T-helper 17 cell (primary cell): Measurements from ENCODE around the gene ADAMTS17. TPM values are rescaled to one million over a fixed set of nuclear protein-coding genes. Genes with fewer than 3 reads are reported as not detected.

Experiments
- ATAC-seq: fragments of 150-1000 bp; cut with Tn5 transposase; 2 replicates; pipeline ENCODE4 v1.10.0; 2021; ENCODE audit warnings: mild to moderate bottlenecking, moderate library complexity
- DNase-seq, 3 donors: peaks; one replicate each; pipeline versions ENCODE4 v3.0.0 to v3.0.0-alpha.2; 2020 to 2021
- H3K9me3 ChIP-seq: one replicate; pipeline ENCODE4 v1.7.0; 2013; ENCODE audit warnings: low read length, mild to moderate bottlenecking; ENCODE audit not compliant: control insufficient read depth, poor library complexity, severe bottlenecking
- H3K27ac Mint-ChIP-seq: one replicate; pipeline ENCODE4 v1.8.0; 2022; ENCODE audit warnings: mild to moderate bottlenecking, moderate library complexity, mixed read lengths
- H3K27me3 Mint-ChIP-seq: one replicate; pipeline ENCODE4 v1.8.0; 2022; ENCODE audit warnings: mixed read lengths
- H3K36me3 Mint-ChIP-seq: one replicate; pipeline ENCODE4 v1.8.0; 2022; ENCODE audit warnings: low read depth, mixed read lengths
- H3K4me1 Mint-ChIP-seq: one replicate; pipeline ENCODE4 v1.8.0; 2022; ENCODE audit warnings: mild to moderate bottlenecking, mixed read lengths
- H3K4me3 Mint-ChIP-seq: one replicate; pipeline ENCODE4 v1.8.0; 2022; ENCODE audit warnings: mild to moderate bottlenecking, moderate library complexity, mixed read lengths
- total RNA-seq, 4 donors: library from RNA in 2 of 4; stranded (reverse) in 2 of 4; gene quantifications; one replicate each; pipeline ENCODE4 v1.2.3 and lab custom pipeline; 2022 to 2026

The ADAMTS17 gene
- total RNA-seq (10 to 100 TPM in 1 of 2 donors, 1 to 10 TPM in 1; 8.1 to 10.6 TPM), total RNA-seq (lab: John Stamatoyannopoulos, UW) (3.0 to 10.3 reads per million in 2 donors)

GRCh38 chr15:100341750-100342560 is at the start of gene ADAMTS17:
Gene ADAMTS17, minus strand, starts transcription at chr15:100341975. Its CDS starts 76 bp downstream, at chr15:100341899.
- H3K4me1 Mint-ChIP-seq, result peaks cover 14% of the 10 kb centered on the region
- H3K27ac Mint-ChIP-seq, result no peak within 1 kb of the TSS
- H3K36me3 Mint-ChIP-seq, result no peaks in the 10 kb centered on the region
- peak within 1 kb of the TSS; percentile 78 for H3K4me3 Mint-ChIP-seq
- DNase-seq (peak; percentile 83 to 91 (median 89)), ATAC-seq (peak; percentile 97)
- peaks cover 4% of the 10 kb centered on the region for H3K27me3 Mint-ChIP-seq
- H3K9me3 ChIP-seq, result no peaks in the 10 kb centered on the region

- peaks cover 2% of the 10 kb centered on the region for H3K4me1 Mint-ChIP-seq
- ATAC-seq (no peak), DNase-seq (no peak)
- no peaks in the 10 kb centered on the region for H3K9me3 ChIP-seq
- H3K27me3 Mint-ChIP-seq, result peaks cover 6% of the 10 kb centered on the region
- H3K36me3 Mint-ChIP-seq, result peaks cover 5% of the 10 kb centered on the region
- no peak overlapping the region for H3K27ac Mint-ChIP-seq
- H3K4me3 Mint-ChIP-seq, result no peak overlapping the region
Observed at GRCh38 chr15:100385300-100386050, 43.7 kb upstream of the ADAMTS17 start.

- ATAC-seq, result no peak
- Mint-ChIP-seq H3K27me3 (peaks cover 6% of the 10 kb centered on the region), H3K4me1 (peaks cover 2% of the 10 kb centered on the region), H3K4me3 (no peak overlapping the region), H3K27ac (no peak overlapping the region), H3K36me3 (peaks cover 3% of the 10 kb centered on the region)
- H3K9me3 ChIP-seq, result no peaks in the 10 kb centered on the region
- DNase-seq, result no peak
Observed at GRCh38 chr15:100384108-100384410, 42.3 kb upstream of the ADAMTS17 start.

GRCh38 chr15:100383302-100384107 is 41.7 kb upstream of the ADAMTS17 start:
- Mint-ChIP-seq H3K4me1 (peaks cover 2% of the 10 kb centered on the region), H3K36me3 (peaks cover 2% of the 10 kb centered on the region), H3K27ac (no peak overlapping the region), H3K27me3 (peaks cover 6% of the 10 kb centered on the region), H3K4me3 (no peak overlapping the region)
- H3K9me3 ChIP-seq, result no peaks in the 10 kb centered on the region
- ATAC-seq, result no peak
- no peak for DNase-seq

GRCh38 chr15:100373942-100374341 is 32.2 kb upstream of the ADAMTS17 start:
- no peak for DNase-seq
- H3K4me1 Mint-ChIP-seq, result peaks cover 2% of the 10 kb centered on the region
- H3K36me3 Mint-ChIP-seq, result peaks cover 3% of the 10 kb centered on the region
- peaks cover 32% of the 10 kb centered on the region for H3K27me3 Mint-ChIP-seq
- no peak overlapping the region for H3K27ac Mint-ChIP-seq
- peak overlapping the region; percentile 83 for H3K4me3 Mint-ChIP-seq
- no peaks in the 10 kb centered on the region for H3K9me3 ChIP-seq
- ATAC-seq, result no peak

- Mint-ChIP-seq H3K27me3 (peaks cover 32% of the 10 kb centered on the region), H3K4me1 (peaks cover 2% of the 10 kb centered on the region), H3K4me3 (peak overlapping the region; percentile 32), H3K27ac (no peak overlapping the region), H3K36me3 (peaks cover 3% of the 10 kb centered on the region)
- peak; percentile 16 for ATAC-seq
- H3K9me3 ChIP-seq, result no peaks in the 10 kb centered on the region
- DNase-seq, result no peak
Observed at GRCh38 chr15:100373120-100373896, 31.5 kb upstream of the ADAMTS17 start.

GRCh38 chr15:100372739-100373119 is 31.0 kb upstream of the ADAMTS17 start:
- Mint-ChIP-seq H3K4me1 (peaks cover 2% of the 10 kb centered on the region), H3K27me3 (peaks cover 32% of the 10 kb centered on the region), H3K4me3 (peak overlapping the region; percentile 32), H3K36me3 (peaks cover 3% of the 10 kb centered on the region), H3K27ac (no peak overlapping the region)
- DNase-seq, result no peak
- ATAC-seq, result peak; percentile 46
- no peaks in the 10 kb centered on the region for H3K9me3 ChIP-seq

GRCh38 chr15:100355342-100355741 is 13.6 kb upstream of the ADAMTS17 start:
- DNase-seq (no peak), ATAC-seq (no peak)
- Mint-ChIP-seq H3K4me3 (no peak overlapping the region), H3K4me1 (peaks cover 3% of the 10 kb centered on the region), H3K36me3 (no peaks in the 10 kb centered on the region), H3K27ac (no peak overlapping the region), H3K27me3 (peaks cover 69% of the 10 kb centered on the region)
- no peaks in the 10 kb centered on the region for H3K9me3 ChIP-seq

- no peaks in the 10 kb centered on the region for H3K9me3 ChIP-seq
- ATAC-seq, result no peak
- no peak for DNase-seq
- Mint-ChIP-seq H3K4me3 (no peak overlapping the region), H3K36me3 (no peaks in the 10 kb centered on the region), H3K27ac (no peak overlapping the region), H3K27me3 (peaks cover 50% of the 10 kb centered on the region), H3K4me1 (peaks cover 11% of the 10 kb centered on the region)
Observed at GRCh38 chr15:100353449-100353848, 11.7 kb upstream of the ADAMTS17 start.

- DNase-seq, result no peak
- H3K27ac Mint-ChIP-seq, result peak overlapping the region; percentile 96
- peaks cover 29% of the 10 kb centered on the region for H3K27me3 Mint-ChIP-seq
- no peaks in the 10 kb centered on the region for H3K9me3 ChIP-seq
- no peak for ATAC-seq
- peaks cover 14% of the 10 kb centered on the region for H3K4me1 Mint-ChIP-seq
- H3K4me3 Mint-ChIP-seq, result peak overlapping the region; percentile 96
- no peaks in the 10 kb centered on the region for H3K36me3 Mint-ChIP-seq
Observed at GRCh38 chr15:100350434-100351226, 8.9 kb upstream of the ADAMTS17 start.

- Mint-ChIP-seq H3K4me1 (peaks cover 15% of the 10 kb centered on the region), H3K36me3 (no peaks in the 10 kb centered on the region), H3K27me3 (peaks cover 21% of the 10 kb centered on the region), H3K27ac (peak overlapping the region; percentile 96), H3K4me3 (peak overlapping the region; percentile 96)
- no peaks in the 10 kb centered on the region for H3K9me3 ChIP-seq
- ATAC-seq (peak; percentile 97), DNase-seq (peak; percentile 69 to 83 (median 75))
Observed at GRCh38 chr15:100349696-100350433, 8.1 kb upstream of the ADAMTS17 start.
